K562 (cell line): ENCODE results near the gene SH3BGRL3. TPM values are rescaled to one million over a fixed set of nuclear protein-coding genes. Genes with fewer than 3 reads are reported as not detected.

Source experiments
- ATF2 ChIP-seq: sonication (generic); formaldehyde crosslinking; IDR thresholded peaks from 2 replicates; pipeline ENCODE4 v1.8.1; 2022; ENCODE audit warnings: missing genetic modification reagents
- CTBP1 ChIP-seq: fragments of 450-650 bp; IDR thresholded peaks from 2 replicates; pipeline ENCODE4 v1.6.1; 2016; ENCODE audit warnings: borderline replicate concordance
- EP300 ChIP-seq: IDR thresholded peaks from 2 replicates; pipeline ENCODE4 v1.6.1; 2012; ENCODE audit warnings: low read length, improper control_type of control experiment
- HDAC1 ChIP-seq, 2 experiments: fragments of 450-650 bp; IDR thresholded peaks; 2 replicates each; pipeline ENCODE4 v1.6.1; 2016 to 2017; ENCODE audit warnings: inconsistent platforms in 1 of 2, mild to moderate bottlenecking in 1 of 2, moderate library complexity in 1 of 2
- HIVEP1 ChIP-seq: fragments of 250-450 bp; sonication (Bioruptor Pico); IDR thresholded peaks from 2 replicates; pipeline ENCODE4 v1.4.0; 2020; ENCODE audit warnings: mild to moderate bottlenecking
- HMGXB4 ChIP-seq: sonication (generic); formaldehyde crosslinking; IDR thresholded peaks from 2 replicates; pipeline ENCODE4 v1.8.1; 2023; ENCODE audit warnings: mild to moderate bottlenecking, missing genetic modification reagents
- ILF3 ChIP-seq: fragments of 450-650 bp; IDR thresholded peaks from 2 replicates; pipeline ENCODE4 v1.6.1; 2018; ENCODE audit warnings: antibody characterized with exemption, mild to moderate bottlenecking, moderate library complexity, borderline replicate concordance
- MED1 ChIP-seq: sonication (generic); formaldehyde crosslinking; IDR thresholded peaks from 2 replicates; pipeline ENCODE4 v1.8.1; 2023; ENCODE audit warnings: missing genetic modification reagents, borderline replicate concordance
- RBM15 ChIP-seq: fragments of 200-400 bp; formaldehyde crosslinking; IDR thresholded peaks from 2 replicates; pipeline ENCODE4 v1.6.1; 2018; ENCODE audit warnings: mild to moderate bottlenecking, low read length, moderate library complexity; ENCODE audit not compliant: insufficient read depth
- SP2 ChIP-seq: IDR thresholded peaks from 2 replicates; pipeline ENCODE4 v1.6.1; 2011; ENCODE audit warnings: mild to moderate bottlenecking, low read depth, low read length, moderate library complexity; ENCODE audit not compliant: poor library complexity, severe bottlenecking; ENCODE audit errors: extremely low read depth
- THRB ChIP-seq: fragments of 450-650 bp; formaldehyde crosslinking; conservative IDR thresholded peaks from 2 replicates; pipeline ENCODE4 v1.4.0; 2022; ENCODE audit warnings: mild to moderate bottlenecking, missing genetic modification characterization
- ZC3H4 ChIP-seq: sonication (generic); formaldehyde crosslinking; IDR thresholded peaks from 2 replicates; pipeline ENCODE4 v1.9.0; 2021; ENCODE audit warnings: missing genetic modification reagents, borderline replicate concordance
- ZFPM2 ChIP-seq: fragments of 250-450 bp; sonication (Bioruptor Pico); IDR thresholded peaks from 2 replicates; pipeline ENCODE4 v1.5.1; 2022; ENCODE audit warnings: mild to moderate bottlenecking
- ZNF277 ChIP-seq: fragments of 250-450 bp; sonication (Bioruptor Pico); IDR thresholded peaks from 2 replicates; pipeline ENCODE4 v1.8.0; 2022; ENCODE audit warnings: inconsistent platforms, mild to moderate bottlenecking, moderate library complexity, borderline replicate concordance
- ZNF347 ChIP-seq: fragments of 450-650 bp; formaldehyde crosslinking; IDR thresholded peaks from 2 replicates; pipeline ENCODE4 v1.4.0; 2020; ENCODE audit warnings: low read depth, mild to moderate bottlenecking, moderate library complexity
- ZNF583 ChIP-seq: fragments of 250-450 bp; sonication (Bioruptor Pico); IDR thresholded peaks from 2 replicates; pipeline ENCODE4 v1.4.0; 2020
- ZNF584 ChIP-seq: fragments of 200-800 bp; sonication (Bioruptor generic); IDR thresholded peaks from 2 replicates; pipeline ENCODE4 v1.6.1; 2016; ENCODE audit warnings: low read depth, mild to moderate bottlenecking, missing genetic modification characterization, missing compliant biosample characterization
- ZNF695 ChIP-seq: fragments of 450-650 bp; formaldehyde crosslinking; IDR thresholded peaks from 2 replicates; pipeline ENCODE4 v1.4.0; 2020; ENCODE audit warnings: mild to moderate bottlenecking, moderate library complexity
- polyA plus RNA-seq, 8 experiments: library from polyadenylated mRNA; depleted of rRNA in 4 of 8; stranded (reverse) in 5 of 8; unstranded in 3 of 8; fragments of >200 nt; fragmentation: Nextera tagmentation in 2 of 8; fragmentation: Illumina TruSeq in 1 of 8; extraction: Ambion mirVana in 2 of 8; extraction: Trizol in 1 of 8; gene quantifications; 2 replicates each; pipeline versions ENCODE4 v1.2.1 to v1.2.3, GENCODE V29; 2011 to 2014; ENCODE audit warnings: inconsistent platforms in 1 of 8, missing spikeins in 1 of 8
- total RNA-seq, 7 experiments: library from RNA; depleted of rRNA in 6 of 7; stranded (reverse); fragments of >200 nt in 6 of 7; fragmentation: Illumina TruSeq in 2 of 7; extraction: Trizol in 2 of 7; gene quantifications; 2 replicates each; pipeline versions ENCODE4 v1.2.1 to v1.2.3, GENCODE V29; 2011 to 2021; ENCODE audit warnings: low replicate concordance in 1 of 7
- TF ChIP-seq, protein P1 (sequence below): sonication (generic); formaldehyde crosslinking; IDR thresholded peaks from 2 replicates; pipeline ENCODE4 v1.5.0; 2020; ENCODE audit warnings: missing genetic modification reagents
- TF ChIP-seq, protein P2 (sequence below): IDR thresholded peaks from 2 replicates; pipeline ENCODE4 v1.6.1; 2011; ENCODE audit not compliant: insufficient read length; ENCODE audit errors: extremely low read depth

Gene SH3BGRL3
- total and polyA plus RNA-seq, 9 of the 15 experiments (the other 6 are each of a cell fraction or from before 2014, with no cell fraction given): 30.3 to 140 (median 54.2) TPM

GRCh38 chr1:26321315-26322041 is 41.6 kb downstream of the SH3BGRL3 start (continued):
- no peak for TF ChIP-seq ZNF347 (CRISPR knock-in tag)
- TF ChIP-seq HDAC1 (IDR thresholded peaks at IDR 0.05): peak in 1 of 2 experiments; percentile 36; a peak in 1 of 4 replicates
- no peak for TF ChIP-seq ZC3H4 (CRISPR knock-in tag)
- TF ChIP-seq THRB (CRISPR knock-in tag): no peak
- no peak for TF ChIP-seq HMGXB4
- peak; percentile 21; the same call in 1 of the 2 replicates for TF ChIP-seq EP300
- TF ChIP-seq, protein P1, sequence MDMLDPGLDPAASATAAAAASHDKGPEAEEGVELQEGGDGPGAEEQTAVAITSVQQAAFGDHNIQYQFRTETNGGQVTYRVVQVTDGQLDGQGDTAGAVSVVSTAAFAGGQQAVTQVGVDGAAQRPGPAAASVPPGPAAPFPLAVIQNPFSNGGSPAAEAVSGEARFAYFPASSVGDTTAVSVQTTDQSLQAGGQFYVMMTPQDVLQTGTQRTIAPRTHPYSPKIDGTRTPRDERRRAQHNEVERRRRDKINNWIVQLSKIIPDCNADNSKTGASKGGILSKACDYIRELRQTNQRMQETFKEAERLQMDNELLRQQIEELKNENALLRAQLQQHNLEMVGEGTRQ (CRISPR knock-in tag): no peak
- TF ChIP-seq ZNF583 (CRISPR knock-in tag): peak; percentile 49
- no peak for TF ChIP-seq SP2
- no peak for TF ChIP-seq ZNF277 (CRISPR knock-in tag)
- TF ChIP-seq RBM15: no peak
- TF ChIP-seq ILF3: no peak
- 0 out of 2 replicates have a peak, but pooled peaks have one; percentile 26 for TF ChIP-seq HIVEP1
- TF ChIP-seq ZNF695 (CRISPR knock-in tag): no peak
- no peak for TF ChIP-seq ZNF584 (CRISPR knock-in tag)
- no peak for TF ChIP-seq ATF2
- peak; percentile 84; the same call in 1 of the 2 replicates for TF ChIP-seq CTBP1
- TF ChIP-seq, protein P2, sequence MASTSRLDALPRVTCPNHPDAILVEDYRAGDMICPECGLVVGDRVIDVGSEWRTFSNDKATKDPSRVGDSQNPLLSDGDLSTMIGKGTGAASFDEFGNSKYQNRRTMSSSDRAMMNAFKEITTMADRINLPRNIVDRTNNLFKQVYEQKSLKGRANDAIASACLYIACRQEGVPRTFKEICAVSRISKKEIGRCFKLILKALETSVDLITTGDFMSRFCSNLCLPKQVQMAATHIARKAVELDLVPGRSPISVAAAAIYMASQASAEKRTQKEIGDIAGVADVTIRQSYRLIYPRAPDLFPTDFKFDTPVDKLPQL: no peak
- no peak for TF ChIP-seq MED1 (CRISPR knock-in tag)
- TF ChIP-seq ZFPM2 (CRISPR knock-in tag): no peak
